Kidney (tissue), 14 donors: ENCODE results near the gene CEMIP. TPM values are rescaled to one million over a fixed set of nuclear protein-coding genes. Genes with fewer than 3 reads are reported as not detected.

Experiments used
- DNase-seq, 5 donors: peaks; one replicate each; pipeline ENCODE4 v3.0.0-alpha.2; 2013 to 2020
- FAIRE-seq: peaks from 2 replicates; lab custom pipeline; 2012; peaks lifted over from hg19 to GRCh38; lab: Jason Lieb, UNC
- H3K27ac ChIP-seq, 2 donors: one replicate each; pipeline ENCODE4 v1.7.0; 2013; ENCODE audit warnings: low read depth in 2 of 2, low read length in 2 of 2, inconsistent platforms in 1 of 2
- H3K27me3 ChIP-seq: one replicate; pipeline ENCODE4 v1.7.1; 2013; ENCODE audit warnings: low read length, inconsistent platforms; ENCODE audit not compliant: control insufficient read depth, insufficient read depth
- H3K36me3 ChIP-seq, 3 donors: one replicate each; pipeline versions ENCODE4 v1.7.0 to v1.7.1; 2013; ENCODE audit warnings: low read length in 3 of 3, control low read depth in 1 of 3, inconsistent platforms in 1 of 3; ENCODE audit not compliant: insufficient read depth in 3 of 3, control insufficient read depth in 2 of 3
- H3K4me1 ChIP-seq, 3 donors: one replicate each; pipeline versions ENCODE4 v1.7.0 to v1.7.1; 2013; ENCODE audit warnings: low read length in 3 of 3, inconsistent platforms in 1 of 3, low read depth in 1 of 3; ENCODE audit not compliant: control insufficient read depth in 2 of 3, insufficient read depth in 2 of 3
- H3K4me3 ChIP-seq, 3 donors: one replicate each; pipeline versions ENCODE4 v1.7.0 to v1.8.1; 2013; ENCODE audit warnings: low read length in 3 of 3, control low read depth in 1 of 3, inconsistent platforms in 1 of 3
- H3K9ac ChIP-seq, 3 donors: one replicate each; pipeline versions ENCODE4 v1.7.0 to v1.7.1; 2013; ENCODE audit warnings: low read length in 3 of 3, control low read depth in 1 of 3, inconsistent platforms in 1 of 3
- H3K9me3 ChIP-seq, 3 donors: one replicate each; pipeline versions ENCODE4 v1.7.0 to v1.7.1; 2013; ENCODE audit warnings: low read length in 3 of 3, control low read depth in 1 of 3, inconsistent platforms in 1 of 3; ENCODE audit not compliant: control insufficient read depth in 2 of 3, insufficient read depth in 1 of 3
- intact Hi-C: fragments of 100-400 bp; cut with DNase I; formaldehyde crosslinking; loops from one replicate; pipeline ENCODE4 v1.11.1; 2022
- polyA plus RNA-seq: library from polyadenylated mRNA; stranded (reverse); fragments of 350-450 nt; fragmentation: Illumina TruSeq; extraction: RNeasy Lipid Tissue Mini Kit (QIAGEN cat#74804); gene quantifications from one replicate; pipeline ENCODE4 v1.2.3, GENCODE V29; 2014; ENCODE audit warnings: low read depth, low replicate concordance; ENCODE audit not compliant: insufficient read depth
- total RNA-seq: library from RNA; stranded (reverse); fragmentation: NEBNext Ultra II Directional; extraction: Animal tissue kit (Norgen Biotek cat#: 25700); gene quantifications from one replicate; pipeline ENCODE4 v1.2.1, GENCODE V29; 2021
- TF ChIP-seq, protein P1 (sequence below): IDR thresholded peaks from 3 replicates; pipeline ENCODE4 v1.5.1; 2012; ENCODE audit warnings: mild to moderate bottlenecking, moderate library complexity, borderline replicate concordance; ENCODE audit not compliant: insufficient read depth; ENCODE audit errors: extremely low read depth
- donor health status: control.
- donor health status: control.
- donor health status: control.
- donor health status: control.
- donor health status: control.
- donor health status: DM: yes; HTN: yes; CAD: no.
- donor health status: Normal renal cell carcinoma (clear cell type).

The CEMIP gene
- total and polyA plus RNA-seq, 2 donors from 2014 or later: 0.11 to 0.57 TPM

DNA sequence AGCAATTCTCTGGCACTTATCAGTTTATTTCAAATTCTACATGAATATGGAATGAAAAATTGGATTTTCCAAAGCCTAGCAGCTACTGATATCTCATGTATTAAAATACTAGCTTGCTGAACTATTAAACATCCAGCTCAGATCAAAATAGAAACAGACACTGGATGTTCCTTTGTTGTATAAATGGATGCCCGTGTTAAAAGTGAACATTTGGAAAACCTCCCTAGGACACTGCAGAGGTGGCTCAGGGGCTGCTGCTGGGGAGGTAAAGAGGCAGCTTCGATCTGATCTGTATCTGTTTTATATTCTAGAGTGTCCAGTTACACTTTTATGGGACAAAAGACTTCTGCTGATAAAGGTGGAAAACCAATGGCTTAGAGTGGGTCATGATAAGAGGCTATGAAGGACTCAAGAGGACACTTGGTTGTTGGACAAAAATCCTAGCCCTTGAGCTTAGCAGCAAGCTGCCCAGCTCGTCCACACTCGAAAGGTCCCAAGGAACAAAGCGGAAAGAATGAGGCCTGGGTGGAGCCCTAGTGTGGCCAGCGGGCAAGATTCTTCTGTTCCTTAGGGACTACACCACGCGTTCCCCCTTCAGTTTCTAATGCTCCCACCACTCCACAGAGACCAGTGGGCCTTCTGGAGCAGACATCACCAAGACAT lies 200.5 kb downstream of the CEMIP start:
- intact Hi-C loops: no loop called here
- H3K36me3 ChIP-seq: peaks cover 0 to 22% (median 21%) of the 10 kb centered on the region in 3 donors

DNA sequence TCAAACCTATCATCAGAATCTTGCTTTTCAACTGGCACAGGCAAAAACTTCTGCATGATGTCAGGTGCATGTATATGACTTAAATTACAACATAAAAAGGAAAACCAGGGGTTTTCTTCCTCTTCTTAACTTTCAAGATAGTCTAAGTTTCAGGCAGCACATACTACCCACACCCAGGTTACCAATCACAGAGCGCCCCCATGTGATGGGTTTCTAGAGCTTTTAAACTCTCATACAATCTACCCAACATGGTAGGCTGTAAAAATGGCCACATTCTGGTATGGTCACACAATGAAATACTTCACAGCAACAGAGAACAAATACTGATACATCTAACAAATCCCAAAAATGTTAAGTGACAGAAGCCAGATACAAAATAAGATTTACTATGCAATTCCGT lies 203.0 kb downstream of the CEMIP start:
- FAIRE-seq: no peak
- Histone ChIP-seq H3K27me3 (no peaks in the 10 kb centered on the region), H3K36me3 (peaks cover 0 to 22% (median 21%) of the 10 kb centered on the region in 3 donors), H3K4me3 (no peak overlapping the region), H3K9me3 (no peaks in the 10 kb centered on the region), H3K27ac (no peak overlapping the region), H3K9ac (no peak overlapping the region), H3K4me1 (peaks cover 0 to 8% (median 3%) of the 10 kb centered on the region in 3 donors)
- TF ChIP-seq, protein P1, sequence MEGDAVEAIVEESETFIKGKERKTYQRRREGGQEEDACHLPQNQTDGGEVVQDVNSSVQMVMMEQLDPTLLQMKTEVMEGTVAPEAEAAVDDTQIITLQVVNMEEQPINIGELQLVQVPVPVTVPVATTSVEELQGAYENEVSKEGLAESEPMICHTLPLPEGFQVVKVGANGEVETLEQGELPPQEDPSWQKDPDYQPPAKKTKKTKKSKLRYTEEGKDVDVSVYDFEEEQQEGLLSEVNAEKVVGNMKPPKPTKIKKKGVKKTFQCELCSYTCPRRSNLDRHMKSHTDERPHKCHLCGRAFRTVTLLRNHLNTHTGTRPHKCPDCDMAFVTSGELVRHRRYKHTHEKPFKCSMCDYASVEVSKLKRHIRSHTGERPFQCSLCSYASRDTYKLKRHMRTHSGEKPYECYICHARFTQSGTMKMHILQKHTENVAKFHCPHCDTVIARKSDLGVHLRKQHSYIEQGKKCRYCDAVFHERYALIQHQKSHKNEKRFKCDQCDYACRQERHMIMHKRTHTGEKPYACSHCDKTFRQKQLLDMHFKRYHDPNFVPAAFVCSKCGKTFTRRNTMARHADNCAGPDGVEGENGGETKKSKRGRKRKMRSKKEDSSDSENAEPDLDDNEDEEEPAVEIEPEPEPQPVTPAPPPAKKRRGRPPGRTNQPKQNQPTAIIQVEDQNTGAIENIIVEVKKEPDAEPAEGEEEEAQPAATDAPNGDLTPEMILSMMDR: no peak
- no peak for DNase-seq
- intact Hi-C loops: no loop called here

More for the DNA sequence above, 200.5 kb downstream of the CEMIP start:
- H3K27me3 ChIP-seq: no peaks in the 10 kb centered on the region
- H3K9ac ChIP-seq: no peak overlapping the region
- DNase-seq (no peak), FAIRE-seq (no peak)
- TF ChIP-seq, protein P1: no peak
- no peaks in the 10 kb centered on the region for H3K4me1 ChIP-seq
- no peaks in the 10 kb centered on the region for H3K9me3 ChIP-seq
- H3K4me3 ChIP-seq: no peak overlapping the region
- H3K27ac ChIP-seq: no peak overlapping the region

DNA sequence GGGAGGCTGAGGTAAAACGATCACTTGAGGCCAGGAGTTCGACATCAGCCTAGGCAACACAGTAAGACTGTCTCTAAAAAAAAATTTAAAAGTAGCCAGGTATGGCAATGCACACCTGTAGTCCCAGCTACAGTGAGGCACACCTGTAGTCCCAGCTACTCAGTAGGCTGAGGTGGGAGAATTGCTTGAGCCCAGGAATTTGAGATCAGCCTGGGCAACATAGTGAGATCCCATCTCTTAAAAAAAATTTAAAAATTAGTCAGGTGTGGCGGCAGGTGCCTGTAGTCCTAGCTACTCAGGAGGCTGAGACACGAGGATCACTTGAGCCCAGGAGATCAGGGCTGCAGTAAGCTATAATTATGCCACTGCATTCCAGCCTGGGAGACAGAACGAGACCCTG lies 203.7 kb downstream of the CEMIP start:
- H3K27ac ChIP-seq: no peak overlapping the region
- intact Hi-C loops: no loop called here
- DNase-seq (no peak), FAIRE-seq (no peak)
- H3K4me3 ChIP-seq: no peak overlapping the region
- peaks cover 0 to 22% (median 19%) of the 10 kb centered on the region in 3 donors for H3K36me3 ChIP-seq
- H3K4me1 ChIP-seq: peaks cover 0 to 9% (median 3%) of the 10 kb centered on the region in 3 donors
- H3K9ac ChIP-seq: no peak overlapping the region
- TF ChIP-seq, protein P1: no peak
- no peaks in the 10 kb centered on the region for H3K9me3 ChIP-seq
- H3K27me3 ChIP-seq: no peaks in the 10 kb centered on the region
